Posterior cingulate gyrus (tissue), 11 donors: ENCODE measurements around the gene JAZF1.

Experiments
- DNase-seq, 10 donors: peaks; one replicate each; pipeline versions ENCODE4 v3.0.0 to v3.0.0-alpha.2; 2020 to 2021; ENCODE audit warnings: mixed read lengths in 3 of 10
- intact Hi-C: fragments of 100-400 bp; cut with DNase I; formaldehyde crosslinking; loops from one replicate; pipeline ENCODE4 v1.15.1; 2023

JAZF1 gene

DNA sequence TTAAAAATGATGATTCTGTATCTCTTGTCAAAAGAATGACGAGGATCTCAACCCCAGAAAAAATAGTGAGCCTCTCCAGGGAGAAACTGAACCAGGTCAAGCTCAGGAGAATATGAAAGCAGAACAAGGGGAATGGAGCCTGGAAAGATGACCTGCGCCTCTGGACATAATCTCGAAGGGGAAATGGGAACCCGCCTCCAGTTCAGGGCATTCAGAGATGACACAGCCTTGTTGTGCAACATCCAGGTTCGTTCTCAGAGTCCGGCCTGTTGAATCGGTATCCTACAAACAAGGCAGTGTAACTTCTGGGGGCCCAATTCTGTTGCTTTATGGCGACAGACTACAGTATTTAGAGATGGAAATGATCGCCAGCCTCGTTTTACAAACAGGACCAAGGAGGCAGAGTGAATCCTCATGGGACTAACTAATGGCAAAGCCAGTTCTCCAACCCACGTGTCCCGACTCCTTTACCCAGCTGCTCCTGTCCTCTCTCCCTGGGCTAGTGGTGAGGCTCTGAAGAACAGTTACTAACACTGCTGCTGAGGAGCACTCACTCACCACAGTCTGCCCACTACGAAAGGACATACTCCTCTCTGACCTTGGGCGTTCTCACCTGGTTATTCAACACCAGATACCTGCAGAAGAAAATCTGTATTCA lies 67.6 kb downstream of the JAZF1 start:
- intact Hi-C loops: no loop called here
- no peak for DNase-seq

- intact Hi-C loops: no loop called here
- no peak for DNase-seq
These were observed 68.1 kb downstream of the JAZF1 start for GRCh38 chr7:28112467-28112866.

DNA sequence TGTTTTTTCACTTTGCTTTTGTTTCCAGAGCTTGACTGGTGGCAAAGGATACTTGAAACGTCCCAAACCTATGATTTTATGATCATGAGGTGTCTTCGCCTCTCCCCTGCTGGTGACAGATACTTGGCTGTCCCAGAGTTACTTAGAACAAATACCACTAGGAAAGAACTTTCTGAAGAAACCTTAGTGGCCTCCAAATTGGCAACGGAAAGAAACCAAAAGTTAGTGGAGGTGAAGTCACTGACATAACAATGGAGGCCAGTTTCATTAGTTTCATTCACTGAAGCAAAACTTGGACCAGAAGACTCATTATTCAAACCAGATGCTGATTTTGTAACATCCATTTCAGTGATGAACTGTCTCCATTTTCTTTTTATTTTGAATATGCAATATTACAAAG lies 68.6 kb downstream of the JAZF1 start:
- no peak for DNase-seq
- intact Hi-C loops: no loop called here

DNA sequence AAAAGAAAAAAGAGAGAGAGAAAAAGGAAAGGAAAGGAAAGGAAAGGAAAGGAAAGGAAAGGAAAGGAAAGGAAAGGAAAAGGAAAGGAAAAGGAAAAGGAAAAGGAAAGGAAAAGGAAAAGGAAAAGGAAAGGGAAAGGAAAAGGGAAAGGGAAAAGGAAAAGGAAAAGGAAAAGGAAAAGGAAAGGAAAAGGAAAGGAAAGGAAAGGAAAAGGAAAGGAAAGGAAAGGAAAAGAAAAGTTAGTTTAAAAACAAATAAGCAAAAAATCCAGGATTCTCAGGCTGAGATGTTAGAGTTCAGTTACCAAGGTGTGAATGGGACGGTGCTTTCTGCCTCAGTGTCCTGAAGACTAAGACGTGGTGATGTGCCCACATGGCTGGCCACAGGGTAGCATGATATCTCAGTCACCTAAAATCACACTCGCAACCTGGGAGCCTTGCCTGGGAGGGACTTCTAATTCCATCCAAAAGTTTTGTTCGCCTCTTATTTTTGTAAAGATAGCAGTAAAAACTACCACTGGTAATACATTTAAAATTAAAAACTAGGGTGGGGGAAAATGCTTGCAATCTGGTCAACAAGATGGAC lies 70.1 kb downstream of the JAZF1 start:
- intact Hi-C loops: no loop called here

DNA sequence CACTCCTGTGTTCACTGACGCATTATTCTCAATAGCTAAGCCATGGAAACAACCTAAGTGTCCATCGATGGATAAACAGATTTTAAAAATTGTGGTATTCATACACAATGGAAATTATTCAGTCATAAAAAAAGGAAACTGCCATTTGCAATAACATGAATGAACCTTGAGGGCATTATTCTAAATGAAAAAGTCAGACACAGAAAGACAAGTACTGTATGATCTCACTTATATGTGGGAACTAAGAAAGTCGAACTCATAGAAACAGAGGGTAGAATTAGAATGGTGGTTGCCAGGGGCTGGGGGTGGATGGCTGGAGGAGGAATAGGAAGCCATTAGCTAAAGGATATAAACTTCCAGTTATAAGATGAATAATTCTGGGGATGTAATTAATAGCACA lies 71.8 kb downstream of the JAZF1 start:
- intact Hi-C loops: no loop called here
- DNase-seq: no peak

More for the DNA sequence above, 70.1 kb downstream of the JAZF1 start:
- no peak for DNase-seq

GRCh38 chr7:28107960-28108359 lies 72.6 kb downstream of the JAZF1 start:
- DNase-seq: no peak
- intact Hi-C loops: no loop called here

DNA sequence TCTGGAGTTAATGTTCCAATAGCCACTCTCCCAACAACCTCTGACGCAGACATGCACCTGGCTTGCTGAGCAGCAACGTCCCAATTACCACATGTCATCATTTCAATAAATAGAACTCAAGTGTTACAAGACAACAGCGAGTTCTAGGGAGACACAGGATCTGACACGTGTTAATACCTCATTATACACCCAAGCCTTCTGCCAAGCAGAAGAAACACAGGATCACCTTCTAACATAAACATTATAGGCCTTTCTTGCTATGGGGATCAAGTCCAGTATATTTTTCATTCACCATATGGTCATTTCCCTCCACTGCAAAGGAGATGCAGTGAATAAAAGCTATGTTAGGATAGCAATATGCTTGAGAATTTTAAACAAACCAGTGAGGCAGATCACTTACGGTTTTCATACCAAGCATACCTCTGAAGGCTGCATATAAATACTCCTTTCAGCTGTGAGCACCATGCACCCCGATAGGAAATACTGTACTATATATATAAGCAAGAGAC lies 74.2 kb downstream of the JAZF1 start:
- intact Hi-C loops: no loop called here
- peak in 1 of 10 donors; percentile 81 for DNase-seq

DNA sequence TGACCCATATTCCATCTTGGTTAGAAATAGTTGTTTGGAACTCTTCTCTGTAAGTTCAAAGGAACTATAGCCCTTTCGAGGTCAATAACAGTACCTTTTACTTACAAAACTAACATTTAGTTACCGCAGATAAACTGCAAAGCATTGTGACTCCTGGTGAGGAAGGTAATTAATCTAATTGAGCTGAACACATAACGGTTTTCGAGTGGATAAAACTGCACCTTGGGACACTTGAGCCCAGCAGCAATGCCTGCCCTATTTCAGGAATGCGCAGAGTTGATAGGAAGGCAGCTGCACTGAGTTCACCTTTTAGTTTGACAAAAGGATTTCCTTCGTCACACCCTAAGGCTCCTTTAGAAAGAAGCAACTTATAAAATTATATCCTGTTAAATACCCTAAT lies 75.4 kb downstream of the JAZF1 start:
- intact Hi-C loops: no loop called here
- DNase-seq: no peak

GRCh38 chr7:28104811-28105210 lies 75.8 kb downstream of the JAZF1 start:
- intact Hi-C loops: no loop called here
- DNase-seq: no peak

- intact Hi-C loops: no loop called here
- no peak for DNase-seq
These were observed 76.5 kb downstream of the JAZF1 start for GRCh38 chr7:28104041-28104541.

DNA sequence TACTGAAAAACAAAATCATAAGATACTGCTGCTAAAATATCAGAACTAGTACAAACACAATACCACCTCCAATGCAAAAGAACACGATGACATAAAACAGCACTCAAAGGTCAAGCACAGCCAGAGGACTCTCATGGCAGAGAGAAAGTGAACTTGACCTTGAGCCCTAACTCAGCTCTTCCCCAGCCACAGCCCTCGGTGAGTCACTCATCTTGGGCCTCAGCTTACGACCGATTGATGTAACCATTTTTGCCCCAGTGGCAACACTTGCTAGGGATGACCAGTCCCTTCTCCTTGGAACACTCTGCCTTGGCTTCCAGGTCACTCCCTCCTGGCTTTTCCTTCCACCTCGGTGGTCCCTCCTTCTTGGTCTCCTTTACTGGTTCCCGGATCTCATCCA lies 77.8 kb downstream of the JAZF1 start:
- no peak for DNase-seq
- intact Hi-C loops: no loop called here

- peak in 8 of 10 donors; percentile 34 to 89 (median 56) for DNase-seq
- intact Hi-C loops: loop anchor here (1.0 to 10.0 kb wide), 2 partner anchors 34 to 162 kb away; no protein-coding TSS in a partner anchor
These were observed 83.9 kb downstream of the JAZF1 start for GRCh38 chr7:28096713-28097112.

- no peak for DNase-seq
- intact Hi-C loops: loop anchor here (10.0 kb wide), 1 partner anchor 160 kb away; no protein-coding TSS in a partner anchor
These were observed 85.4 kb downstream of the JAZF1 start for GRCh38 chr7:28095231-28095630.

- peak; percentile 60 to 95 (median 73) for DNase-seq
- intact Hi-C loops: loop anchor here (10.0 kb wide), 1 partner anchor 159 kb away; no protein-coding TSS in a partner anchor
These were observed 86.9 kb downstream of the JAZF1 start for GRCh38 chr7:28093623-28094232.

DNA sequence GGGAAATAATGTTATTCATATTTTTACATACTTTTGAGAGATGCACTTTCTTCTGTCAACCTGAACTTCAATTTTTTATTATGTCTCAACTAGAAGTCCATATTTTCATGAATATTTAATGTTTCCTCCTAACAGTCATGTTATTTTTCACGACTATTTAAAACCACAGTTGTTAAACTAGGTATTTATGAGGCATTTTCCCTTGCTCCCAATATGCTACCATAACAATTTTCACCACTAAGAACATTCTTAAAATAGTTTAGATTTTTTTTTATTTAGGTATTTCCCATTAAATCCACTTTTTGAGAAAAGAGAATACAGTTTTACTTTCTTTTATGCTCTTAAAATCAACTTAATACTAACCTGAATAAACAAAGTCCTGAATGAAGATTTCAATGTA lies 89.4 kb downstream of the JAZF1 start:
- intact Hi-C loops: loop anchor here (10.0 kb wide), 1 partner anchor 156 kb away; no protein-coding TSS in a partner anchor
- no peak for DNase-seq

GRCh38 chr7:28088901-28089714 lies 91.5 kb downstream of the JAZF1 start:
- no peak for DNase-seq
- intact Hi-C loops: no loop called here

- DNase-seq: no peak
- intact Hi-C loops: no loop called here
These were observed 92.6 kb downstream of the JAZF1 start for GRCh38 chr7:28088032-28088431.

DNA sequence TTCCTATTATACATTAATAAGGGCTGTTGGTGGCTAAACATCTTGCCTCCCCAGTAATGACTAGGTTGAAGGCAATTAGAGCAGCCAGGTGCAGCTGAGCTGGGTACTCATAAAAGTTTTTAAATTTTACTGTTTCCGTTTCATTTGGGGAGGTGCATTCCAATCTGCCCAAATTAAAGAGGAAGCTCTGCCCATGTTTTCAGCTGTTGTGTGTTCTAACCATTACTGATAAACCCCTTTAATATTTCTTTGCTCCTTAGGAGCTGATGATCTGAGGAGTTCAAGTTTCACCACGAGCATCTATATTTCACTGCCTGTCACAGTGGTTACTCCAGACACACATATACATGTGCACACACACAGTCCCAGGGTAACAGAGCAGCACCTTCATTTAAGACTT lies 94.4 kb downstream of the JAZF1 start:
- DNase-seq: no peak
- intact Hi-C loops: no loop called here

DNA sequence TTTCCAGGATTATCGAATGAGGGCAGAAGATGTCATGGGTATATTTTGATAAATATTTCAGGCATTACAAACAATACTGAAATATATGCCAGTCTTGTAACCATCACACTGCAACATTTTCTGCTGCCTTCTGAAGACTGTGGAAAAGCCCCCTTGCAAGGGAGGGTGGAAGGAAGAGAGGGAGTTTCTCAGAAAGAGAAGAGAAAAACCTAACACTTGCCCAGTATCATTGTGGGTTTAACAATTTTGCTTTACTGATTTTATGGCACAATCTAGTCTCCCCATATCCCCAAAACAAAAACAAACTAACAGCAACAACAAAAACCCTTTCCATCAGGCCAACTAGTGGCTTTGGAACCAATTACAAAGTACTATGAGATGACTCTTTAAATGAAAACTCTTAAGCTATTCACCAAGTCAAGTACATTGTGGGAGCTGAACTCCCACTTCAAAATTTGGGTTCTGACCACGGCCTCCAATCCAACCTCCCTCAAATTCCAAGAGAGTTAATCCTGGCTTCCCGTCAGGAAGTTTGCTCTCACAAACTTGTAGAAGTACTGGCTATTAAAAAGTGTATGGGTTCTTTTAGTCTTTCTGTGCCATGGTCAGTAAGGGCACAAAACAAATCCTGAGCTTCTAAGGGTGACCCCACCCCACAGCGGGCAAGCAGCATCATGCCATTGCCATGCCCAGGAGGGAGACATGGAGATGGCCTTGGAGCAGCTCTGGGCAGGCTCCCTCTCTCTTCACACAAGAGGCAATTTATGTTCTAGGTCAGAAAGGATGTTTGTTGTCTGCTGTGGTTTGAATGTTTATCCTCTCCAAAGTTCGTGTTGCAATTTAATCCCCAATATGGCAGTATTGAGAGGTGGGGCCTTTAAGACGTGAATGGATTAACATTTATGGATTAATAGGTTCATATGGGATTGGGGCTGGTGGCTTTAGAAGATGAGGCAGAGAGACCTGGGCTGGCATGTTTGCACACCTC lies 96.3 kb downstream of the JAZF1 start:
- intact Hi-C loops: no loop called here
- DNase-seq: no peak
